Small intestine (tissue), 7 donors: ENCODE results near the gene KDM1A. TPM values are rescaled to one million over a fixed set of nuclear protein-coding genes. Genes with fewer than 3 reads are reported as not detected.

Experiments used
- DNase-seq, 2 donors: peaks; one replicate each; pipeline versions ENCODE4 v3.0.0 to v3.0.0-alpha.2; 2013
- FAIRE-seq: peaks from 2 replicates; lab custom pipeline; 2012; peaks lifted over from hg19 to GRCh38; lab: Jason Lieb, UNC
- H3K27ac ChIP-seq, 3 donors: one replicate each; pipeline ENCODE4 v1.5.1; 2013; ENCODE audit warnings: low read length in 2 of 3, mild to moderate bottlenecking in 2 of 3, control low read depth in 1 of 3, inconsistent platforms in 1 of 3, low read depth in 1 of 3, moderate library complexity in 1 of 3
- H3K27me3 ChIP-seq, 3 donors: one replicate each; pipeline ENCODE4 v1.6.1; 2013; ENCODE audit warnings: low read length in 3 of 3, inconsistent platforms in 1 of 3; ENCODE audit not compliant: control insufficient read depth in 3 of 3, insufficient read depth in 3 of 3
- H3K36me3 ChIP-seq, 3 donors: one replicate each; pipeline ENCODE4 v1.6.1; 2013; ENCODE audit warnings: low read length in 3 of 3, inconsistent platforms in 1 of 3, low read depth in 1 of 3, mild to moderate bottlenecking in 1 of 3, moderate library complexity in 1 of 3; ENCODE audit not compliant: control insufficient read depth in 3 of 3, insufficient read depth in 2 of 3
- H3K4me1 ChIP-seq, 3 donors: one replicate each; pipeline ENCODE4 v1.6.1; 2013; ENCODE audit warnings: low read length in 2 of 3, inconsistent platforms in 1 of 3, low read depth in 1 of 3, mild to moderate bottlenecking in 1 of 3, moderate library complexity in 1 of 3; ENCODE audit not compliant: control insufficient read depth in 3 of 3, insufficient read depth in 2 of 3
- H3K4me3 ChIP-seq, 3 donors: one replicate each; pipeline ENCODE4 v1.5.1; 2013; ENCODE audit warnings: low read length in 3 of 3, control low read depth in 1 of 3, inconsistent platforms in 1 of 3, low read depth in 1 of 3, mild to moderate bottlenecking in 1 of 3, moderate library complexity in 1 of 3
- H3K9me3 ChIP-seq, 2 donors: one replicate each; pipeline ENCODE4 v1.6.1; 2013; ENCODE audit warnings: low read depth in 1 of 2, low read length in 1 of 2; ENCODE audit not compliant: control insufficient read depth in 2 of 2, insufficient read depth in 1 of 2
- WGBS, 3 donors: extraction: QIAGEN DNeasy Blood & Tissue Kit; methylation state at CpG; one replicate each; pipeline ENCODE4 v1.1.7; 2013; 5-methylcytosine and 5-hydroxymethylcytosine counted together
- polyA plus RNA-seq, 4 donors: library from polyadenylated mRNA; stranded (reverse) in 3 of 4; unstranded in 1 of 4; fragments of 200-250 nt in 3 of 4; fragments of 120-200 nt in 1 of 4; gene quantifications; one replicate each; pipeline versions ENCODE4 v1.2.1 to v1.2.3, GENCODE V29; 2013
- donor health status: healthy with polysubstance abuse.
- donor health status: control.
- donor health status: control.
- donor health status: Bipolar disorder and iron deficiency.
- donor health status: healthy.

Gene KDM1A
- polyA plus RNA-seq, 4 donors, result 25.7 to 79.6 (median 32.3) TPM

GRCh38 chr1:23118957-23119792, 99.9 kb downstream of the KDM1A start:
- DNase-seq (peak; percentile 26 to 48), FAIRE-seq (no peak)
- H3K4me1 ChIP-seq, result peaks cover 7 to 27% (median 18%) of the 10 kb centered on the region in 3 donors
- H3K27ac ChIP-seq, result peak overlapping the region in 2 of 3 donors; percentile 46 to 66
- H3K36me3 ChIP-seq, result no peaks in the 10 kb centered on the region
- no peak overlapping the region for H3K4me3 ChIP-seq
- H3K9me3 ChIP-seq, result no peaks in the 10 kb centered on the region
- WGBS, 3 donors, result 49 to 57% (median 55%) methylated on average over 8 of the region's 8 CpGs
- H3K27me3 ChIP-seq, result no peaks in the 10 kb centered on the region

DNA sequence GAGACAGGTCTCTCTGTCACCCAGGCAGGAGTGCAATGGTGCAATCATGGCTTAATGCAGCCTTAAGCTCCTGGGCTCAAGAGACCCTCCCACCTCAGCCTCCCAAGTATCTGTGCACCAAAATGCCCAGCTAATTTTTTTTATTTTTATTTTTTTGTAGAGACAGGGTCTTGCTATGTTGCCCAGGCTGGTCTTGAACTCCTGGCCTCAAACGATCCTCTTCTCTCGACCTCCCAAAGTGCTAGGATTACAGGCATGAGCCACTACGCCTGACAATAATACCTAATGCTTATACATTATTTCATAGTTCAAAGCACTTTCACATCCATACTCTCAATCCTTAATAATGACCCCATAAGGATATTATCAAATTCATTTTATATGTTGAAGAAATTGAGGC, 101.1 kb downstream of the KDM1A start:
- Histone ChIP-seq H3K4me3 (no peak overlapping the region), H3K36me3 (no peaks in the 10 kb centered on the region), H3K4me1 (peaks cover 4 to 21% (median 21%) of the 10 kb centered on the region in 3 donors), H3K9me3 (no peaks in the 10 kb centered on the region), H3K27me3 (no peaks in the 10 kb centered on the region), H3K27ac (no peak overlapping the region)
- WGBS, 3 donors, result 97 to 100% (median 97%) methylated on average over 3 of the region's 3 CpGs
- DNase-seq, result no peak
- FAIRE-seq, result no peak

GRCh38 chr1:23122023-23122748, 102.9 kb downstream of the KDM1A start:
- H3K4me3 ChIP-seq, result no peak overlapping the region
- peak overlapping the region in 2 of 3 donors; percentile 10 to 63 for H3K27ac ChIP-seq
- DNase-seq (peak; percentile 30 to 36), FAIRE-seq (no peak)
- WGBS, 3 donors, result 12 to 20% (median 14%) methylated on average over 4 of the region's 4 CpGs
- no peaks in the 10 kb centered on the region for H3K9me3 ChIP-seq
- H3K36me3 ChIP-seq, result no peaks in the 10 kb centered on the region
- H3K27me3 ChIP-seq, result no peaks in the 10 kb centered on the region
- H3K4me1 ChIP-seq, result peaks cover 4 to 30% (median 21%) of the 10 kb centered on the region in 3 donors

DNA sequence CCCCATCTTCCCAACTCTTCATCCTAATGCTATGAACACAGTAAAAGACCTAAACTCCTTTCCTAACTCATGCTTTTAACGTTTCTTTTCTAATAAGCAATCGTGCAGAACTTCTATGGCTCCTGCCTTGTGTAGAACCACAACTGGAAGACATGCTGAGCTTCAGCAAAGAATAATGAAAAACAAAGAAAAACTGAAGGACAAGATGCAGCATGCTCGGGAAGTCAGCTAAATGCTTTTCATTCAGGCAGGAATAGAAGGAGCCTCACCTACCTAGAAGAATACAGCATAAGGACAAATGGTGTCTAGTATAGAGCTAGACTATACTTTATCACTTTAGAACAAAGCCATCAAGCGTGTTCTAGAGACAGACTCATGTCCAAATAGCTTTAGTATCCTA, 103.5 kb downstream of the KDM1A start:
- H3K4me3 ChIP-seq, result no peak overlapping the region
- H3K9me3 ChIP-seq, result no peaks in the 10 kb centered on the region
- FAIRE-seq (no peak), DNase-seq (no peak)
- H3K27me3 ChIP-seq, result no peaks in the 10 kb centered on the region
- WGBS, 3 donors, result 50 to 57% (median 51%) methylated on average over 4 of the region's 4 CpGs
- H3K27ac ChIP-seq, result peak overlapping the region in 1 of 3 donors; percentile 10
- H3K36me3 ChIP-seq, result no peaks in the 10 kb centered on the region
- H3K4me1 ChIP-seq, result peaks cover 4 to 30% (median 21%) of the 10 kb centered on the region in 3 donors

GRCh38 chr1:23123528-23123927, 104.3 kb downstream of the KDM1A start:
- Histone ChIP-seq H3K4me1 (peaks cover 3 to 29% (median 21%) of the 10 kb centered on the region in 3 donors), H3K4me3 (no peak overlapping the region), H3K27ac (peak overlapping the region in 2 of 3 donors; percentile 2 to 61), H3K36me3 (no peaks in the 10 kb centered on the region), H3K27me3 (no peaks in the 10 kb centered on the region), H3K9me3 (no peaks in the 10 kb centered on the region)
- peak; percentile 72 to 78 for DNase-seq
- no peak for FAIRE-seq

DNA sequence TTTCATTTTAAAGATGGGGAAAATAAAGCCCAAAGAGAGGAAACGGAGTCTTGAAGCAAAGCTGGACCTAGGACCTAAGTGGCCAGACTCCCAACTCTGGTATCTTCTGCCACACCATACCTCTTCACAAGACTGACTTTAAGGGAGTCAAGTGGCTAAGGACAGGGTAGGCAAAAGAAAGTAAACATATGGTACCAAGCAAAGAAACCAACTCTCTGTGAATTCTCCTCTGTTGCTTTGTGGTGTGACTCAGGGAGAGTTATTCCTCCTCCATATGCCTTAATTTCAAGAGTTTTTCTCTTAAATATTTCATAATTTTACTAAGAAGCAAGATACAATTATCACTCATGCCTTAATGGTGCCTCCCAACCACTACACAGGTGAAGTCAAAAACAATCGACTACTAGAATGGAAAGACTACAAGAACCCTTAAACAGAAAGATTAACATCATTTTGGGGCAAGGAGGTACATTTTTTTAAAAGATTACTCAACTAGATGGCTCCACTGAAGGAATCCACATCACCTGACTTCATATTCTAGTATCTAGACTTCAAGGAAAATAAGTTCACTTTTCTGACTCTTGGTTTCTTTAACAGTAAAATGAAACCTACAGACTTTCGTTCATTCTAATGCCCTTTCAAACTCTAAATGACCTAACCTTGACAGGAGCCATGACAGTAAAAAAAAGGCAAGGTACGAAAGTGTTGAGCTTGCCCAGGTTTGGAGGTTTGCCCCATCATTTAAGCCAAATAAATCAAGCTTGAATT, 105.2 kb downstream of the KDM1A start:
- Histone ChIP-seq H3K27ac (peak overlapping the region in 1 of 3 donors; percentile 2), H3K27me3 (no peaks in the 10 kb centered on the region), H3K36me3 (no peaks in the 10 kb centered on the region), H3K4me3 (no peak overlapping the region), H3K4me1 (peaks cover 0 to 26% (median 18%) of the 10 kb centered on the region in 3 donors), H3K9me3 (no peaks in the 10 kb centered on the region)
- DNase-seq, result no peak
- 81 to 91% (median 84%) methylated on average over 4 of the region's 4 CpGs for WGBS, 3 donors
- no peak for FAIRE-seq

- no peaks in the 10 kb centered on the region for H3K36me3 ChIP-seq
- H3K4me3 ChIP-seq, result no peak overlapping the region
- peak overlapping the region in 1 of 3 donors; percentile 12 for H3K27ac ChIP-seq
- no peak for DNase-seq
- H3K9me3 ChIP-seq, result no peaks in the 10 kb centered on the region
- WGBS, 3 donors, result 72 to 75% (median 75%) methylated on average over 4 of the region's 4 CpGs
- H3K4me1 ChIP-seq, result peaks cover 0 to 22% (median 17%) of the 10 kb centered on the region in 3 donors
- no peak for FAIRE-seq
- no peaks in the 10 kb centered on the region for H3K27me3 ChIP-seq
Measured at GRCh38 chr1:23125489-23125888, 106.2 kb downstream of the KDM1A start.

DNA sequence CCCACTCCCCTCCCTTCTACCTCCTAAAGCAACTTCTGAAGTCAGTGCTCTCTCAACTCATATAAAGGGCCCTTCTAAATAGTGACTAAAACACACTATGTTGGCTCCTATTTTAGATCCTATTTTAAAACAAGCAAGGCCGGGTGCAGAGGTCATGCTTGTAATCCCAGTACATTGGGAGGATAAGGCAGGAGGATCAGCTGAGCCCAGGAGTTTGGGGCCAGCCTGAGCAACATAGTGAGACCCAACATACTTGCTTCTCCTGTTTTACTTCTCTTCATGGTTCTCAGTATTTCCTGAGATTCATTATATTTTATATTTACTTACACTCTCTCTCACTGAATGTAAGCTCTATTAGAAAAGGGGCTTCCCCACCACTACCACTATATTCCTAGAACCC, 106.9 kb downstream of the KDM1A start:
- Histone ChIP-seq H3K4me1 (peaks cover 0 to 22% (median 17%) of the 10 kb centered on the region in 3 donors), H3K36me3 (no peaks in the 10 kb centered on the region), H3K27ac (no peak overlapping the region), H3K9me3 (no peaks in the 10 kb centered on the region), H3K4me3 (no peak overlapping the region), H3K27me3 (no peaks in the 10 kb centered on the region)
- DNase-seq (no peak), FAIRE-seq (no peak)
- WGBS, 3 donors, result 29 to 63% (median 59%) methylated on average over 1 of the region's 1 CpG
